GM12891 (cell line): ENCODE measurements around the gene NRXN2.

ENCODE experiments used
- POLR2A ChIP-seq: IDR thresholded peaks from 2 replicates; pipeline ENCODE4 v1.6.1; 2011; ENCODE audit warnings: low read depth, low read length, control low read depth
- TAF1 ChIP-seq: IDR thresholded peaks from 2 replicates; pipeline ENCODE4 v1.6.1; 2011; ENCODE audit warnings: low read depth, low read length, control low read depth

- TF ChIP-seq TAF1 (no peak), POLR2A (no peak)
Measured at GRCh38 chr11:64688534-64688982, 34.4 kb downstream of the NRXN2 start.
